Progenitor cell of endocrine pancreas (in vitro differentiated cells): ENCODE measurements around the gene TMEM208. TPM values are rescaled to one million over a fixed set of nuclear protein-coding genes. Genes with fewer than 3 reads are reported as not detected.

Experiments used
- DNase-seq: peaks from one replicate; pipeline ENCODE4 v3.0.0; 2021; ENCODE audit warnings: low spot score; ENCODE audit not compliant: unreplicated experiment
- H3K27ac Mint-ChIP-seq: 2 replicates; pipeline ENCODE4 v1.8.0; 2021; ENCODE audit warnings: mild to moderate bottlenecking, moderate library complexity, mixed read lengths
- H3K27me3 Mint-ChIP-seq: 2 replicates; pipeline ENCODE4 v1.8.0; 2021; ENCODE audit warnings: mixed read lengths
- H3K36me3 Mint-ChIP-seq: 2 replicates; pipeline ENCODE4 v1.8.0; 2022; ENCODE audit warnings: mixed read lengths; ENCODE audit not compliant: insufficient read depth
- H3K4me1 Mint-ChIP-seq: 2 replicates; pipeline ENCODE4 v1.8.0; 2021; ENCODE audit warnings: low read depth, mixed read lengths
- H3K4me3 Mint-ChIP-seq: 2 replicates; pipeline ENCODE4 v1.8.0; 2021; ENCODE audit warnings: low read depth, mild to moderate bottlenecking, moderate library complexity, mixed read lengths
- H3K9me3 Mint-ChIP-seq: 2 replicates; pipeline ENCODE4 v1.8.0; 2021; ENCODE audit warnings: low read depth, mixed read lengths
- total RNA-seq: library from RNA; stranded (reverse); gene quantifications from 2 replicates; pipeline ENCODE4 v1.2.1, GENCODE V29; 2021
- TF ChIP-seq, protein P1 (sequence below): fragments of 200-600 bp; sonication (generic); IDR thresholded peaks from one replicate; pipeline ENCODE4 v1.5.0; 2021; ENCODE audit warnings: antibody characterized with exemption, mild to moderate bottlenecking; ENCODE audit not compliant: unreplicated experiment

The TMEM208 gene
- total RNA-seq, 1 donor from 2014 or later: 36.3 TPM

- TF ChIP-seq, protein P1, sequence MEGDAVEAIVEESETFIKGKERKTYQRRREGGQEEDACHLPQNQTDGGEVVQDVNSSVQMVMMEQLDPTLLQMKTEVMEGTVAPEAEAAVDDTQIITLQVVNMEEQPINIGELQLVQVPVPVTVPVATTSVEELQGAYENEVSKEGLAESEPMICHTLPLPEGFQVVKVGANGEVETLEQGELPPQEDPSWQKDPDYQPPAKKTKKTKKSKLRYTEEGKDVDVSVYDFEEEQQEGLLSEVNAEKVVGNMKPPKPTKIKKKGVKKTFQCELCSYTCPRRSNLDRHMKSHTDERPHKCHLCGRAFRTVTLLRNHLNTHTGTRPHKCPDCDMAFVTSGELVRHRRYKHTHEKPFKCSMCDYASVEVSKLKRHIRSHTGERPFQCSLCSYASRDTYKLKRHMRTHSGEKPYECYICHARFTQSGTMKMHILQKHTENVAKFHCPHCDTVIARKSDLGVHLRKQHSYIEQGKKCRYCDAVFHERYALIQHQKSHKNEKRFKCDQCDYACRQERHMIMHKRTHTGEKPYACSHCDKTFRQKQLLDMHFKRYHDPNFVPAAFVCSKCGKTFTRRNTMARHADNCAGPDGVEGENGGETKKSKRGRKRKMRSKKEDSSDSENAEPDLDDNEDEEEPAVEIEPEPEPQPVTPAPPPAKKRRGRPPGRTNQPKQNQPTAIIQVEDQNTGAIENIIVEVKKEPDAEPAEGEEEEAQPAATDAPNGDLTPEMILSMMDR: no peak
- no peaks in the 10 kb centered on the region for H3K9me3 Mint-ChIP-seq
- no peak within 1 kb of the TSS for H3K4me3 Mint-ChIP-seq
- peaks cover 18% of the 10 kb centered on the region for H3K4me1 Mint-ChIP-seq
- peaks cover 2% of the 10 kb centered on the region for H3K36me3 Mint-ChIP-seq
- H3K27ac Mint-ChIP-seq: no peak within 1 kb of the TSS
- H3K27me3 Mint-ChIP-seq: peaks cover 6% of the 10 kb centered on the region
- no peak for DNase-seq
Observed at GRCh38 chr16:67190041-67190440, 36.9 kb upstream of the TMEM208 start, which contains the start of gene EXOC3L1. EXOC3L1 (minus strand) TSS chr16:67190136; CDS start chr16:67189676, 460 bp downstream.

DNA sequence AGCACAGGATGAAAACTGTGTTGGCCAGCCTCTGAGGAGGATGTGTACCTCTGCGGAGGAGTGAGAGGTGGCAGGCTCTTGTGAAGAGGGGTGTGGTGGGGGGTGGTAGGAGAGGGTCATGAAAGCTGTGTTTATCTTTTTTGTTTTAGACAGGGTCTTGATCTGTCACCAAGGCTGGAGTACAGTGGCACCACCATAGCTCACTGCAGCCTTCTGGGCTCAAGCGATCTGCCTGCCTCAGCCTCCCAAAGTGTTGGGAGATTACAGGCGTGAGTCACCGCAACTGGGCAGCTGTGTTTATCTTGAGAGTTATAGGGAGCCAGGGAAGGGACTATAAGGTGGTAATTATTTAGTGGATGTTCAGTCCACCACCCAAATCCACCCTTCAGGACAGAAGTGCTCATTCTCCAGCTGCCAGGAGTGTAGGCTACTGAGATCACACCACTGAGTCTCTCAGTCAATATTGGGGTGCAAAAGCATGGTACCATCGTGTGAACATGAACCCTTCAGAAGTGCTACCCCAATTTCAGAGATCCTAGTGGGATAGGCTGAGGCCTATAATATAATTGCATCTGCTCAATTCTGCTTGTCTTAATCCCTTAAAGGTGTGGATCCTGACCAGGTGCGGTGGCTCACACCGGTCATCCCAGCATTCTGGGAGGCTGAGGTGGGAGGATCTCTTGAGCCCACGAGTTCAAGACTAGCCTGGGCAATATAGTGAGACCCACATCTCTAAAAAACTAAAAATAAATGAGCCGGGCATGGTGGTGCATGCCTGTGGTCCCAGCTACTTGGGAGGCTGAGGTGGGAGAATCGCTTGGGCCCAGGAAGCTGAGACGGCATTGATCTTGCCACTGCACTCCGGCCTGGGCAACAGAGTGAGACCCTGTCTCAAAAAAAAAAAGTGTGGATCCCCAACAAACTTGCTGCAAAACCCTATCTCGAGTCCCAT is 36.2 kb upstream of the TMEM208 start:
- peaks cover 15% of the 10 kb centered on the region for H3K4me1 Mint-ChIP-seq
- peaks cover 4% of the 10 kb centered on the region for H3K36me3 Mint-ChIP-seq
- H3K9me3 Mint-ChIP-seq: no peaks in the 10 kb centered on the region
- no peak for DNase-seq
- TF ChIP-seq, protein P1: no peak
- peak overlapping the region; percentile 80 for H3K4me3 Mint-ChIP-seq
- no peaks in the 10 kb centered on the region for H3K27me3 Mint-ChIP-seq
- H3K27ac Mint-ChIP-seq: no peak overlapping the region

- Mint-ChIP-seq H3K27ac (no peak overlapping the region), H3K9me3 (no peaks in the 10 kb centered on the region), H3K4me3 (peak overlapping the region; percentile 80), H3K27me3 (no peaks in the 10 kb centered on the region), H3K36me3 (peaks cover 10% of the 10 kb centered on the region), H3K4me1 (peaks cover 15% of the 10 kb centered on the region)
- TF ChIP-seq, protein P1: no peak
- DNase-seq: no peak
Observed at GRCh38 chr16:67191411-67191994, 35.4 kb upstream of the TMEM208 start.

GRCh38 chr16:67191995-67192681 is 34.8 kb upstream of the TMEM208 start, which contains the start of gene E2F4:
E2F4 (plus strand) TSS chr16:67192155; CDS start chr16:67192228, 73 bp downstream.
- H3K27ac Mint-ChIP-seq: peak within 1 kb of the TSS; percentile 71
- TF ChIP-seq, protein P1: no peak

GRCh38 chr16:67192781-67193361 is 34.1 kb upstream of the TMEM208 start:
- DNase-seq: no peak
- TF ChIP-seq, protein P1: no peak
- Mint-ChIP-seq H3K4me3 (peak overlapping the region; percentile 80), H3K27ac (peak overlapping the region; percentile 71), H3K27me3 (no peaks in the 10 kb centered on the region), H3K36me3 (peaks cover 16% of the 10 kb centered on the region), H3K9me3 (no peaks in the 10 kb centered on the region), H3K4me1 (peaks cover 15% of the 10 kb centered on the region)

More at GRCh38 chr16:67191995-67192681, 34.8 kb upstream of the TMEM208 start, which contains the start of gene E2F4:
- H3K9me3 Mint-ChIP-seq: no peaks in the 10 kb centered on the region
- H3K27me3 Mint-ChIP-seq: no peaks in the 10 kb centered on the region
- H3K4me3 Mint-ChIP-seq: peak within 1 kb of the TSS; percentile 80
- peaks cover 15% of the 10 kb centered on the region for H3K4me1 Mint-ChIP-seq
- peak; percentile 75 for DNase-seq
- H3K36me3 Mint-ChIP-seq: peaks cover 16% of the 10 kb centered on the region
